HG03469 (cell line): ENCODE data around the gene CAMTA1.
A peak's percentile ranks its signal among the peaks of the same experiment; 100 is the strongest.
"Not testable (repeated sequence)": the region's sequence is repeated elsewhere in the genome, so short reads cannot be mapped to it uniquely, and the experiment has no call there.

ENCODE experiments used
- ATAC-seq: cut with Tn5 transposase; IDR thresholded peaks from one replicate; pipeline ENCODE4 v1.9.1; 2021; ENCODE audit warnings: mild to moderate bottlenecking, moderate library complexity, moderate number of reproducible peaks; ENCODE audit not compliant: unreplicated experiment

The CAMTA1 gene

GRCh38 chr1:7783826-7784491 is 998.7 kb downstream of the CAMTA1 start, which contains the start of gene PER3:
Gene PER3 (plus strand): TSS chr1:7784291. CDS start chr1:7784878, 587 bp downstream.
- peak; percentile 79 for ATAC-seq

- ATAC-seq = no peak
These were observed 999.3 kb downstream of the CAMTA1 start for GRCh38 chr1:7784492-7785071.

GRCh38 chr1:7785108-7785507 is 999.9 kb downstream of the CAMTA1 start:
- no peak for ATAC-seq

GRCh38 chr1:7786795-7787194 is 1001.5 kb downstream of the CAMTA1 start:
- no peak for ATAC-seq

GRCh38 chr1:7789828-7790227 is 1004.6 kb downstream of the CAMTA1 start:
- no peak for ATAC-seq

GRCh38 chr1:7791027-7791426 is 1005.8 kb downstream of the CAMTA1 start:
- ATAC-seq = not testable (repeated sequence)

GRCh38 chr1:7795406-7795805 is 1010.2 kb downstream of the CAMTA1 start:
- ATAC-seq = no peak

- no peak for ATAC-seq
These were observed 1020.2 kb downstream of the CAMTA1 start for GRCh38 chr1:7805460-7805859.

- ATAC-seq = no peak
These were observed 1023.1 kb downstream of the CAMTA1 start for GRCh38 chr1:7808253-7808844.

- no peak for ATAC-seq
These were observed 1024.5 kb downstream of the CAMTA1 start for GRCh38 chr1:7809742-7810141.

GRCh38 chr1:7810395-7810794 is 1025.1 kb downstream of the CAMTA1 start:
- no peak for ATAC-seq

GRCh38 chr1:7811476-7811875 is 1026.2 kb downstream of the CAMTA1 start:
- ATAC-seq = no peak

- ATAC-seq = no peak
These were observed 1028.6 kb downstream of the CAMTA1 start for GRCh38 chr1:7813677-7814373.
